ENCODE results near the gene SASH3.
A peak's percentile ranks its signal among the peaks of the same experiment; 100 is the strongest.

SASH3 gene

GRCh38 chrX:129779747-129780146 lies at the start of gene SASH3:
TSS of gene SASH3 (plus strand) at chrX:129779949. CDS start at chrX:129780098, 149 bp downstream.
- Histone ChIP-seq H3K9me2 (replicated peaks; ENCODE audit: control insufficient read depth, low read length) (no peaks in the 10 kb centered on the region), H4K20me1 (ENCODE audit: control insufficient read depth, insufficient read depth, low read depth, low read length) (peaks cover 14% of the 10 kb centered on the region), H3F3A (ENCODE audit: control insufficient read depth, insufficient read depth) (peaks cover 14% of the 10 kb centered on the region), H3K4me2 (ENCODE audit: low read length) (peak within 1 kb of the TSS; percentile 97), H3K4me1 (ENCODE audit: control insufficient read depth, low read length) (peaks cover 79% of the 10 kb centered on the region), H3K79me2 (ENCODE audit: control insufficient read depth, low read length) (peaks cover 65% of the 10 kb centered on the region), H3K36me3 (ENCODE audit: control insufficient read depth, low read length) (peaks cover 46% of the 10 kb centered on the region), H3K4me3 (ENCODE audit: low read length) (peak within 1 kb of the TSS; percentile 97), H3K27ac (ENCODE audit: low read depth, low read length) (peak within 1 kb of the TSS; percentile 94), H3K9me3 (ENCODE audit: control insufficient read depth, insufficient read depth, low read length) (no peaks in the 10 kb centered on the region), H3K27me3 (ENCODE audit: control insufficient read depth, low read length) (no peaks in the 10 kb centered on the region)
- TF ChIP-seq EZH2phosphoT487 (IDR thresholded peaks at IDR 0.05; ENCODE audit: borderline replicate concordance, low read length) (no peak), CTCF (IDR thresholded peaks at IDR 0.05; ENCODE audit: low read depth, low read length, poor library complexity, severe bottlenecking) (no peak)

GRCh38 chrX:129731228-129731627 lies 48.5 kb upstream of the SASH3 start:
- Histone ChIP-seq H3K36me3 (ENCODE audit: control insufficient read depth, low read length) (no peaks in the 10 kb centered on the region), H3K79me2 (ENCODE audit: control insufficient read depth, low read length) (no peaks in the 10 kb centered on the region), H3K4me2 (ENCODE audit: low read length) (no peak overlapping the region), H3K4me1 (ENCODE audit: control insufficient read depth, low read length) (peaks cover 10% of the 10 kb centered on the region), H3K9me3 (ENCODE audit: control insufficient read depth, insufficient read depth, low read length) (no peaks in the 10 kb centered on the region), H3K9me2 (replicated peaks; ENCODE audit: control insufficient read depth, low read length) (no peaks in the 10 kb centered on the region), H3F3A (ENCODE audit: control insufficient read depth, insufficient read depth) (no peaks in the 10 kb centered on the region), H4K20me1 (ENCODE audit: control insufficient read depth, insufficient read depth, low read depth, low read length) (no peaks in the 10 kb centered on the region), H3K4me3 (ENCODE audit: low read length) (no peak overlapping the region), H3K27me3 (ENCODE audit: control insufficient read depth, low read length) (no peaks in the 10 kb centered on the region), H3K27ac (ENCODE audit: low read depth, low read length) (no peak overlapping the region)
- TF ChIP-seq CTCF (IDR thresholded peaks at IDR 0.05; ENCODE audit: low read depth, low read length, poor library complexity, severe bottlenecking) (no peak), EZH2phosphoT487 (IDR thresholded peaks at IDR 0.05; ENCODE audit: borderline replicate concordance, low read length) (no peak)

DNA sequence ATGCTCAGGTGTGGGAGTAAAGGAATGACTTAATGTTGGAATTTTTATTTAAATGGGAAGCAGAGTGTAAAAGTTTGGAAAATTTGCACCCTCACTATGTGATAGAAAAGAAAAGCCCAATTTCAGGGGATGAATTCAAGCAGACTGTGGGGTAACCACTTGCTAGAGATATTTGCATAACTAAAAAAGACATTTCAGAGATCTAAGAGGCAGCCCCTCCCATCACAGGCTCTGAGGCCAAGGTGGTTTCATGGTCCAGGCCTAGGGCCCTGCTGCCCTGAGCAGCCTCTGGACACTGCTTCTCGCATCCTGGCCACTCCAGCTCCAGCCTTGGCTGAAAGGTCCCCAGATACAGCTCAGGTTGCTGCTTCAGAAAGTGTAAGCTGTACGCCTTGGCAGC lies 46.9 kb upstream of the SASH3 start:
- Histone ChIP-seq H3K9me3 (ENCODE audit: control insufficient read depth, insufficient read depth, low read length) (no peaks in the 10 kb centered on the region), H3K27me3 (ENCODE audit: control insufficient read depth, low read length) (no peaks in the 10 kb centered on the region), H4K20me1 (ENCODE audit: control insufficient read depth, insufficient read depth, low read depth, low read length) (no peaks in the 10 kb centered on the region), H3F3A (ENCODE audit: control insufficient read depth, insufficient read depth) (no peaks in the 10 kb centered on the region), H3K4me3 (ENCODE audit: low read length) (no peak overlapping the region), H3K79me2 (ENCODE audit: control insufficient read depth, low read length) (no peaks in the 10 kb centered on the region), H3K4me1 (ENCODE audit: control insufficient read depth, low read length) (peaks cover 15% of the 10 kb centered on the region), H3K27ac (ENCODE audit: low read depth, low read length) (no peak overlapping the region), H3K9me2 (replicated peaks; ENCODE audit: control insufficient read depth, low read length) (no peaks in the 10 kb centered on the region), H3K4me2 (ENCODE audit: low read length) (0 out of 2 replicates have a peak overlapping the region, but pooled peaks have one; percentile 14), H3K36me3 (ENCODE audit: control insufficient read depth, low read length) (no peaks in the 10 kb centered on the region)
- TF ChIP-seq EZH2phosphoT487 (IDR thresholded peaks at IDR 0.05; ENCODE audit: borderline replicate concordance, low read length), result no peak
- TF ChIP-seq CTCF (IDR thresholded peaks at IDR 0.05; ENCODE audit: low read depth, low read length, poor library complexity, severe bottlenecking), result no peak
